Measurements from ENCODE around the gene MRPL2. TPM values are rescaled to one million over a fixed set of nuclear protein-coding genes. Genes with fewer than 3 reads are reported as not detected.

The MRPL2 gene
- total and polyA plus RNA-seq, 2 donors (not counting 1 experiment from before 2014, with no cell fraction given), result 45.6 to 52.8 TPM

- ChIA-PET CTCF (interaction anchor here (1.5 kb wide), 1 partner anchor 12 kb away, joined by 3 read pairs; no protein-coding TSS in a partner anchor), POLR2A (no interaction called here)
- H3K9me3 ChIP-seq (ENCODE audit: control extremely low read depth in 1 of 3, control insufficient read depth in 2 of 3, insufficient read depth in 1 of 3, low read length in 2 of 3), result no peaks in the 10 kb centered on the region
- no peak overlapping the region for H2AFZ ChIP-seq (ENCODE audit: insufficient read depth, low read depth, low read length, poor library complexity, severe bottlenecking)
- no peaks in the 10 kb centered on the region for H3K4me1 ChIP-seq (ENCODE audit: control insufficient read depth in 2 of 2, insufficient read depth in 2 of 2, low read length in 2 of 2)
- no peak for ATAC-seq (ENCODE audit: low read depth)
- no peaks in the 10 kb centered on the region for H3K36me3 ChIP-seq (replicated peaks in 1 of 2; ENCODE audit: control extremely low read depth in 1 of 2, control insufficient read depth in 1 of 2, extremely low read depth in 1 of 2, insufficient read depth in 2 of 2, low read length in 1 of 2)
- no peak overlapping the region for H3K4me3 ChIP-seq (ENCODE audit: control extremely low read depth in 1 of 5, extremely low read depth in 1 of 5, insufficient read depth in 1 of 5, low read depth in 2 of 5, low read length in 4 of 5)
- Mint-ChIP-seq H3K9me3 (ENCODE audit: insufficient read depth) (no peaks in the 10 kb centered on the region), H3K4me1 (no peaks in the 10 kb centered on the region), H3K27me3 (peaks cover 4% of the 10 kb centered on the region), H3K27ac (no peak overlapping the region), H3K4me3 (no peak overlapping the region)
- H4K20me1 ChIP-seq (ENCODE audit: control insufficient read depth, insufficient read depth, low read length, poor library complexity, severe bottlenecking), result no peaks in the 10 kb centered on the region
- no peak overlapping the region for H3K4me2 ChIP-seq (replicated peaks; ENCODE audit: low read depth, low read length, poor library complexity, severe bottlenecking)
- TF ChIP-seq CTCF (IDR thresholded peaks at IDR 0.05), result no peak
- TF ChIP-seq EZH2 (IDR thresholded peaks at IDR 0.05; ENCODE audit: borderline replicate concordance, insufficient read depth, low read depth, low read length, poor library complexity, severe bottlenecking), result no peak
- H3K79me2 ChIP-seq (ENCODE audit: control insufficient read depth, insufficient read depth, low read length), result no peaks in the 10 kb centered on the region
- no peak for DNase-seq
- no peak overlapping the region for H3K27ac ChIP-seq (ENCODE audit: low read length in 2 of 2)
- intact Hi-C loops (cut with micrococcal nuclease), result no loop called here
- no peak overlapping the region for H3K9ac ChIP-seq (ENCODE audit: low read length)
- H3K27me3 ChIP-seq (replicated peaks in 1 of 4; ENCODE audit: control extremely low read depth in 1 of 4, control insufficient read depth in 3 of 4, insufficient read depth in 4 of 4, low read length in 3 of 4), result no peaks in the 10 kb centered on the region
- WGBS (ENCODE audit: insufficient coverage), result 88% methylated on average over 1 of the region's 4 CpGs
Measured at GRCh38 chr6:43088654-43089056, 29.4 kb upstream of the MRPL2 start.

- Histone ChIP-seq H3K9me3 (ENCODE audit: control extremely low read depth in 1 of 3, control insufficient read depth in 2 of 3, insufficient read depth in 1 of 3, low read length in 2 of 3) (no peaks in the 10 kb centered on the region), H3K27me3 (replicated peaks in 1 of 4; ENCODE audit: control extremely low read depth in 1 of 4, control insufficient read depth in 3 of 4, insufficient read depth in 4 of 4, low read length in 3 of 4) (no peaks in the 10 kb centered on the region), H4K20me1 (ENCODE audit: control insufficient read depth, insufficient read depth, low read length, poor library complexity, severe bottlenecking) (no peaks in the 10 kb centered on the region), H3K36me3 (replicated peaks in 1 of 2; ENCODE audit: control extremely low read depth in 1 of 2, control insufficient read depth in 1 of 2, extremely low read depth in 1 of 2, insufficient read depth in 2 of 2, low read length in 1 of 2) (no peaks in the 10 kb centered on the region), H3K9ac (ENCODE audit: low read length) (no peak overlapping the region), H3K4me1 (ENCODE audit: control insufficient read depth in 2 of 2, insufficient read depth in 2 of 2, low read length in 2 of 2) (no peaks in the 10 kb centered on the region), H3K4me3 (ENCODE audit: control extremely low read depth in 1 of 5, extremely low read depth in 1 of 5, insufficient read depth in 1 of 5, low read depth in 2 of 5, low read length in 4 of 5) (no peak overlapping the region), H3K27ac (ENCODE audit: low read length in 2 of 2) (no peak overlapping the region), H3K4me2 (replicated peaks; ENCODE audit: low read depth, low read length, poor library complexity, severe bottlenecking) (no peak overlapping the region), H3K79me2 (ENCODE audit: control insufficient read depth, insufficient read depth, low read length) (no peaks in the 10 kb centered on the region), H2AFZ (ENCODE audit: insufficient read depth, low read depth, low read length, poor library complexity, severe bottlenecking) (no peak overlapping the region)
- 82% methylated on average over 5 of the region's 8 CpGs for WGBS (ENCODE audit: insufficient coverage)
- no peaks in the 10 kb centered on the region for H3K4me1 Mint-ChIP-seq
- no peak for TF ChIP-seq EZH2 (IDR thresholded peaks at IDR 0.05; ENCODE audit: borderline replicate concordance, insufficient read depth, low read depth, low read length, poor library complexity, severe bottlenecking)
- no peak for TF ChIP-seq CTCF (IDR thresholded peaks at IDR 0.05)
- H3K27me3 Mint-ChIP-seq, result peaks cover 8% of the 10 kb centered on the region
- H3K4me3 Mint-ChIP-seq, result no peak overlapping the region
- DNase-seq (no peak), ATAC-seq (ENCODE audit: low read depth) (no peak)
- ChIA-PET POLR2A (no interaction called here), CTCF (no interaction called here)
- no peaks in the 10 kb centered on the region for H3K9me3 Mint-ChIP-seq (ENCODE audit: insufficient read depth)
- intact Hi-C loops (cut with micrococcal nuclease), result no loop called here
- H3K27ac Mint-ChIP-seq, result no peak overlapping the region
Measured at GRCh38 chr6:43086022-43086658, 26.9 kb upstream of the MRPL2 start.

Data from B cell (primary cell).